ENCODE data around the gene TXNL4A.

GRCh38 chr18:79947054-79947755 lies 41.2 kb downstream of the TXNL4A start:
- TF ChIP-seq TAF1 (IDR thresholded peaks at IDR 0.05; ENCODE audit: low read depth) (no peak), MAX (IDR thresholded peaks at IDR 0.05) (no peak), CEBPB (IDR thresholded peaks at IDR 0.05) (no peak), YY1 (IDR thresholded peaks at IDR 0.05; ENCODE audit: low read depth) (no peak), REST (IDR thresholded peaks at IDR 0.05; ENCODE audit: low read depth) (no peak), TCF12 (IDR thresholded peaks at IDR 0.05; ENCODE audit: low read depth) (no peak), NFIC (IDR thresholded peaks at IDR 0.05) (no peak), EP300 (IDR thresholded peaks at IDR 0.05; ENCODE audit: borderline replicate concordance) (no peak), FOXM1 (IDR thresholded peaks at IDR 0.05; ENCODE audit: borderline replicate concordance, low read depth) (no peak), CREB1 (IDR thresholded peaks at IDR 0.05; ENCODE audit: low read depth) (no peak), EGR1 (IDR thresholded peaks at IDR 0.05) (no peak)

Measured in Ishikawa (cell line).